Erythroblast (primary cell): ENCODE results near the gene ADAMTS2.
"Not testable (repeated sequence)": the region's sequence is repeated elsewhere in the genome, so short reads cannot be mapped to it uniquely, and the experiment has no call there.

Experiments used
- GATA1 ChIP-seq: IDR thresholded peaks from 2 replicates; pipeline ENCODE4 v1.6.1; 2011; ENCODE audit warnings: low read depth, mild to moderate bottlenecking, control low read depth, low read length, moderate library complexity
- POLR2A ChIP-seq: IDR thresholded peaks from 2 replicates; pipeline ENCODE4 v1.6.1; 2011; ENCODE audit warnings: mild to moderate bottlenecking, low read length

- TF ChIP-seq POLR2A, GATA1: not testable (repeated sequence)
These were observed 59.5 kb downstream of the ADAMTS2 start for GRCh38 chr5:179285776-179286162.
